ENCODE measurements around the gene ABCA6.

DNA sequence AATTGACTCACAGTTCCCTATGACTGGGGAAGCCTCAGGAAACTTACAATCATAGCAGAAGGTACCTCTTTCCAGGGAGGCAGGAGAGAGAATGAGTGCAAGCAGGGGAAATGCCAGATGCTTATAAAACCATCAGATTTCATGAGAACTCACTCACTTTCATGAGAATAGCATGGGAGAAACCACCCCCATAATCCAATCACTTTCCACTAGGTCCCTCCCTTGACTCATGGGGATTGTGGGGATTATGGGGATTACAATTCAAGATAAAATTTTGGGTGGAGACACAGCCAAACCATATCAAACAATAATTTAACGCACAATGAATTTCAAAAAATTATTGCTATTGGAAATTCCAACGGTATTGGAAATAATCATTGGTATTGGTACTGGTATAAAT is 96.0 kb downstream of the ABCA6 start:
- TF ChIP-seq CEBPB (IDR thresholded peaks at IDR 0.05) (no peak), SMC3 (IDR thresholded peaks at IDR 0.05) (no peak)
- TF ChIP-seq, protein P1, sequence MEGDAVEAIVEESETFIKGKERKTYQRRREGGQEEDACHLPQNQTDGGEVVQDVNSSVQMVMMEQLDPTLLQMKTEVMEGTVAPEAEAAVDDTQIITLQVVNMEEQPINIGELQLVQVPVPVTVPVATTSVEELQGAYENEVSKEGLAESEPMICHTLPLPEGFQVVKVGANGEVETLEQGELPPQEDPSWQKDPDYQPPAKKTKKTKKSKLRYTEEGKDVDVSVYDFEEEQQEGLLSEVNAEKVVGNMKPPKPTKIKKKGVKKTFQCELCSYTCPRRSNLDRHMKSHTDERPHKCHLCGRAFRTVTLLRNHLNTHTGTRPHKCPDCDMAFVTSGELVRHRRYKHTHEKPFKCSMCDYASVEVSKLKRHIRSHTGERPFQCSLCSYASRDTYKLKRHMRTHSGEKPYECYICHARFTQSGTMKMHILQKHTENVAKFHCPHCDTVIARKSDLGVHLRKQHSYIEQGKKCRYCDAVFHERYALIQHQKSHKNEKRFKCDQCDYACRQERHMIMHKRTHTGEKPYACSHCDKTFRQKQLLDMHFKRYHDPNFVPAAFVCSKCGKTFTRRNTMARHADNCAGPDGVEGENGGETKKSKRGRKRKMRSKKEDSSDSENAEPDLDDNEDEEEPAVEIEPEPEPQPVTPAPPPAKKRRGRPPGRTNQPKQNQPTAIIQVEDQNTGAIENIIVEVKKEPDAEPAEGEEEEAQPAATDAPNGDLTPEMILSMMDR (IDR thresholded peaks at IDR 0.05): no peak
